HG03045 (cell line): ENCODE measurements around the gene EWSR1.

Source experiments
- ATAC-seq: cut with Tn5 transposase; IDR thresholded peaks from one replicate; pipeline ENCODE4 v1.9.1; 2021; ENCODE audit warnings: mild to moderate bottlenecking, moderate library complexity; ENCODE audit not compliant: unreplicated experiment

EWSR1 gene

DNA sequence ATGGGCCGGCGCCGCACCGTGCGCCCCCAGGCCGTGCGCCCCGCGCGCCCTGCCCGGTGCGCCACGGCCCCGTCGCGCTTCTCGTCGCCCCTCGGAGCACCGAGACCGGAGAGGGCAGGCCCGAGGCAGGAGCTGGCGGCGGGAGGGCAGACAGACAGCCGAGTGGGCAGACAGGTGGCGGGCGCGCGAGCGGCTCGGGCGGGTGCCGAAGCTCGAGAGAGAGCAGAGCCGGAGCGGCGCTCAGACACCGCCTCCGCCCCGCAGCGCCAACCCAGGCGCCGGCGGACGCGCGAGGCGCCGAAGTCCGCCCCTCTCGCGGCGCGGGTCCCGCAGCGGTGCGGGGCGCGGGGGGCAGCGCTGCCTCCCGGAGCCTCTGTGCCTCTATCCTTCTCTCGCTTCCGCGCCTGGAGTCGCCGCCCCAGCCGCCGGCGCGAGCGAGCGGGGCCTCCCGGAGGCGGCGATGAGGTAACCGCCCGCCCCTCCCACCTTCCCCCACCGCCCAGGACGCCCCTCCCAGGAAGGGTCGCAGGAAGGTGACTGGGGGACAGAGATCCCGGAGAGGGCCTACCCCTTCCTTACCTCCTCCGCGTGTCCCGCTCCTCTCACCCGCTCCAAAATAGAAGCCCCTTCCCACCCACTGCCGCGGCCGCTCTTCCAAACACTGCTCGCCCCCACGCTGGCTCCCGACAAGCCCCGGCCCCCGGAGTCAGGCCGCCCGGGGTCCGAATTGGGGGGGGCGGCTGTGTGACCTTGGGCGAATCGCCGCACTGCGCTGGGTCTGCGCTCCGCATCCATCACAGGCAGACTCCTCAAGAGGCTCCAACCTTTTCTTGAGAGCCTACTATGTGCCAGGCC lies 47.4 kb downstream of the EWSR1 start, which contains the start of gene RASL10A:
RASL10A (minus strand) TSS at position 412 of the 855 bp plus-strand sequence. CDS start 451 bp downstream, outside the sequence.
- ATAC-seq, result no peak

DNA sequence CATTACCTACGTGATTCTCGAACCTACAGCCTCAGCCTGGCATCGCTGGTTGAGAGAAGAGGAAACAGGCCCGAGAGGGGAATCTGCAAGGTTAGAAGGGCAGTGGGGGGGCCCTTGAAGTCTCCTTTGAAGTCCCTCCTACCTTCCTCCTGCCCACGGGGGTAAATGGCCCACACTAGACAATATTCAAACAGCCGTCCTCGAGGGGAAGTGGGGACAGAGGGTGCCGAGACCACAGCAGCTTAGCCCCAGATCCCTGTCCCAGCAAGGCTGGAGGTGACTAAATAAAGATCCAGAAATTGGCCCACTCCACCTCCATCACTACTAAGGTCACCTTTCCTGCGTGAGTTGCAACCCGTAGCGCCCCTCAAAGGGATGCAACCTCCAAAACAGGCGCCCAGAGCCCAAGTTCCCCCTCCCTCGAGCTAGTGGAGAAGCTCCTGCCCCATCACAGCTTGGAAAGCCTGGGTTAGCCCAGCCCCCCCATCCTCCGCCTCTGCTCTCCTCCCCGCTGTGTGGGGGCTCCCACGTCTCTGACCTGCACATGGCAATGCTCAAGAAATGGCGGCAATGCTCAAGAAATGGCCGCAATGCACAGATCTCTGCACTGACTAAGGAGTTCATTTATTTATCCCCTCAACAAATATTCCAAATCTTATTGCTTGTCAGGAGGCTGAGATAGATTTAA lies 48.2 kb downstream of the EWSR1 start:
- ATAC-seq, result no peak

DNA sequence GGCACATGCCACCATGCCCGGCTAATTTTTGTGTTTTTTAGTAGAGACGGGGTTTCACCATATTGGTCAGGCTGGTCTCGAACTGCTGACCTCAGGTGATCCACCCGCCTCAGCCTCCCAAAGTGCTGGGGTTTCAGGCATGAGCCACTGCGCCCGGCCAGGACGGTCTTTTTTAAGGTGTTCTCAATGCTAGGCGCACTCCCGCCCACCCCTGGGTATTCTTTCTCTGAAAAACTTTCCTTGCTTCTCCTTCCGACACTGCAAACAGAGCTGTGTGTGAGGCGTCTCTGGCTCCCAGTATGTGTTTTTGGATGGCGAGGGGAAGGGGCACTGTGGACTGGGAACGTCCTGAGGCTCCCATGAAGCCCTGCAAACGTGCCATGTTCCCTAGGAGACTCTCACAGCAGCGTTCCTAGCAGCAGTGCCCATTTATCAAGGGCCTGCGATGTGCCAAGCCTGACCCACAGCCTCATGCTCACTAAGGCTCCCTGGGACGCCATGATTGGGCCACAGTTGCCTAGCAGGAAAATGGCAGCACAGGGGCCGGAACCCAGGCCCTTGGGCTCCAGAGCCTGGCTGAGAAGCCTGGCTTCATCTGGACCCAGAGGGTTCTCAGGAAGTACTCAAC lies 49.9 kb downstream of the EWSR1 start:
- no peak for ATAC-seq

DNA sequence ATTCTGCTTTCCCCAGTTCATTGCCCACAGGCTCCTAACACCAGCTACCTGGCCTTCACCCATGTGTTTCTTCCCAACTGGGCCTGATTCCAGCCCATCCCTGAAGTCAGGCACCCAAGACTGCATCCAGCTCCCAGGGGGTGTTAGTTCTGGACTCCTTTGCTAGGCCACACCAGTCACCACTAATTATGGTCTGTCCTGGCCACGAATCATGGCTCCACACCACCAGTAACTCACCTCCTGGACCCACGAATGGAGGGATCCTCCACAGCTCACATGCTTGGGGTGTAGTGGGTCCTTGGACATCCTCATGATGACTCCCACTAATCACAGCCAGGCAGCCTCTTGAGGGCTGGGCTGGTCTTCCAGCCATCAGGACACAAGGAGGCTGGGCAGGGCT lies 51.0 kb downstream of the EWSR1 start:
- ATAC-seq, result no peak

DNA sequence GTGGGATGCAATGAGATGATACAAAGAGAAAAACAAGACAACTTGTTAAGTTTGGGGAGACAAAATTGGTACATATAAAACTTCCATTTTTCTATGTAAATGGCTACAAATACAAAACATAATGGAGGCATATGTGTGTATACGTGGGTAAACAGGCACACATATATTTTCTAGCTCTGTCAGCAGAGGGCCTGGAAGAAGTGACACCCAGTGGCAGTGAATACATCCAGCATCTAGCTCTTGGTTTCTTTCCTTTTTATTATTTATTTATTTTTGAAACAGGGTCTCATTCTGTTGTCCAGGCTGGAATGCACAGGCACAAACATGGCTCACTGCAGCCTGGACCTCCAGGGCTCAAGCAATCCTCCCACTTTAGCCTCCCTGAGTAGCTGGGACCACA lies 52.5 kb downstream of the EWSR1 start:
- no peak for ATAC-seq

DNA sequence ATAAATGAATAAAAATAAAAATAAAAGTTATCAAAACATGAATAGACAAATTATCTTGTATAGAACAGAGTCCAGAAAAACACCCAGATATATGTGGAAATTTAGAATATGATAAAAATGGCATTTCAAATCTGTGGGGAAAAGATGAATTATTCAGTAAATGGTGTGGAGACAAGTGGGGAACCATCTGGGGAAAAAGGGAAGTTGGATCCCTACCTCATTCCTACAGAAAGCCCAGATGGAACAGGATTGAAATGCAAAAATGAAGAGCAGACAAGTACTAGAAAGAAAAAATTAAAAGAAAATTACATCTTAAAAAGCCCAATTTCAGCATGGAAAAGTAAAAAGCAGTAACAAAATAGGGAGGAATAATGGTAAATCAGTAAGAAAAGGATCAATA lies 55.6 kb downstream of the EWSR1 start:
- ATAC-seq, result no peak

DNA sequence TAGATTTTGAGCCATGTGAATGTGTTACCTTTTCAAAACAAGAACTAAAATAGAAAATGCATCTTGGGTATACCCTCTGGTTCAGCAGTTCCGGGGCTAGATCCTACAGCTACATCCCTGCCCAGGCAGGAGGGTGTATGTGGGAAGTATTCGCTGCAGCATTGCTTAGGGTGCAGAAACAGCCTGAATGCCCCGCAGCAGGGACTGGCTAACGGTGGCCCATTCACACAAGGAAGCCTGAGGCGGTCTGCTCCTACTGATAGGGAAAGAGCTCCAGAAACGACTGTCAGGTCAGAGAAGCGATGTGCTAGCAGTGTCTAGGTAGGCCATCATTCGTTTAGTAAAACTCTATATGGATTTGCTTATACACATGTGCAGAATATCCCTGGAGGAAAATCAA lies 57.3 kb downstream of the EWSR1 start:
- no peak for ATAC-seq

DNA sequence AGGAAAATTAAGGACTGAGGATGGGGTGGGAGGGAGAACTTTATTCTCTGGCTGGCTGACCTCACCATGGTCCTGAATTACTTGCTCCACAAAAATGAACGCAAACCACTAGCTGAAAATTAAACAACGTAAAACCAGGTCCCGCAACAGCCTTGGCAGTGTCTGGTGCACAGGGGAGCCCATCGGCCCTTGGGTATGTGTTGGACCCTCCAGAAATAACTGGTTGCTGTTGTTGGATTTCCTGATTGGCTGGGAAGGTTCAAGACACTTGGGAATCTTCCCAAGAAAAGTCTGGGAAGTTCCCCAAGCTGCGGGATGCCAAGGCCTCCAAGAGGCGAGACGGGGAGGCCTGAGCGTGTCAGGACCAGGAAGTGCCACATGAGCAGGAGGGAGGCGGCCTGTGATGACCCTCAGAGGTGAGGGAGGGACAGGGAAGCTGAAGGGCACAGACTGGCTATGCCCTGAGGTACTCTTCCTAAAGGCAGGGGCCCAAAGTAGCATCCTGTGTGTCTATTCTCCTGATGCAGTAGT lies 57.8 kb downstream of the EWSR1 start:
- ATAC-seq, result no peak

DNA sequence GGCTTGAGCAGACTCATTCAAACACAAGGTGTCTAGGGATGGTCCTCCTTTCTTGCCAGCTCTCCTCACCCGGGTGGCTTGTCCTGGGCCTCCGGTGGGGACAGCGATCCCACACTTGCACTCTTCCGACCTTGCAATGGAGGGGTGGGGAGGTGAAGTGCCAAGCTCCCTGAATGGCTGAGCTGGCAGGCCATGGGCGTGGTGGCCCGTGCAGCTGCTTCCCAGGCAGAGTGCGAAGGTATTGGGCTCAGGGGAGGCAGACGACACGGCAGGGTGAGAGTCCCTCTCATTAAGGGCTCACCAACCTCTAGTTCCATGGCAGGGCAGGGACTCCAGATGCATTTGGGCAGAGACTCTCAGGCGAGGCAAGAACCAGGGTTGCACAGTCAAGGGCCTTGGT lies 58.4 kb downstream of the EWSR1 start:
- no peak for ATAC-seq

DNA sequence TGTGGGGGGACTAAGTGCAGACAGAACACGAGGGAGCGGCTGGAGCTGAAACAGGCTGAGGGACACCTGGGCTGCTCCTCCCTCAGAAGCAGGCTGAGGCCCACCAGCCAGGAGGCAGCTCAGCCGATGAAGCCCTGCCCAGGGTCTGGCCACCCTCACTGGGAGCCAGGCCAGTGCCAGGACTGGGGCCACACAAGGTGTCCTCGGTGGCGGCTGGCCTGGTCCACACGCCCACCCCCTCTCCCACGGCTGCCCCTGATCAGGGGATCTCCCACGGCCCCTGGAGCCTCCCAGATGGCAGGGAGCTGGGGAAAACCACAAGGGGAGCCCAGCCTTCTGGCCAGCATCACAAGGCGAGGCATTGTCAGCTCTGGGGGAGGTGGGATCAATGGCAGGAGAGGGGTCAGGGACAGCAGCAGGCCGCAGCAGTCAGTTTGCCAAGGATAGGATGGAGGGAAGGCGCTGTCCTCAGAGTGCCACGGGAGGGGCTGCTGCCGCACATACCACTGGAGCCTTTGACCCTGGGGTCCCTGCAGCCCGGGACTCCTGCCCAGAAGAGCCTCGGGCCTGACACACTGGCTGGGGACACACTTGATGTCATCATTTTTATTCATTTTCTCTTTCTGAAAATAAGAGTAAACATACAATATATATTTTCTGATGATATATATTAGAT lies 59.2 kb downstream of the EWSR1 start:
- no peak for ATAC-seq

DNA sequence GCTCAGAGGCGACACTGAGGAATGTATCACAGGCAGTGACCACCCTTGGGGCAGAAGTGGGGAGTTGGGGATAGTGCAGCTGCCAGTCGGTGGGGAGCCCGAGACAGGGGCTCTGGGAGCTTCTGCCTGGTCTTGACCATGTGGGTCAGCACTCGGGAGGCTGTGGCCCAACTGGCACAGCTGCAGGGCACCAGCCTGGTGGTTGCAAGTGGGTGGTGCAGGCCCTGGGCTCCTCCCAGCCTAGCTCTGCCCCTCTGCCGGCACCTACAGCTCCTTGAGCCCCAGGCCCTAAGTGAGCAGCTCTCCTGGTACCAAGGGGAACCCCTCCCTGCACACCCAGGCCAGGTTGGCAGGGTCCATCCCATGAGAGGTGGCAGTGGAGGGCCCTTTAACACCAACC lies 60.0 kb downstream of the EWSR1 start:
- ATAC-seq, result no peak

DNA sequence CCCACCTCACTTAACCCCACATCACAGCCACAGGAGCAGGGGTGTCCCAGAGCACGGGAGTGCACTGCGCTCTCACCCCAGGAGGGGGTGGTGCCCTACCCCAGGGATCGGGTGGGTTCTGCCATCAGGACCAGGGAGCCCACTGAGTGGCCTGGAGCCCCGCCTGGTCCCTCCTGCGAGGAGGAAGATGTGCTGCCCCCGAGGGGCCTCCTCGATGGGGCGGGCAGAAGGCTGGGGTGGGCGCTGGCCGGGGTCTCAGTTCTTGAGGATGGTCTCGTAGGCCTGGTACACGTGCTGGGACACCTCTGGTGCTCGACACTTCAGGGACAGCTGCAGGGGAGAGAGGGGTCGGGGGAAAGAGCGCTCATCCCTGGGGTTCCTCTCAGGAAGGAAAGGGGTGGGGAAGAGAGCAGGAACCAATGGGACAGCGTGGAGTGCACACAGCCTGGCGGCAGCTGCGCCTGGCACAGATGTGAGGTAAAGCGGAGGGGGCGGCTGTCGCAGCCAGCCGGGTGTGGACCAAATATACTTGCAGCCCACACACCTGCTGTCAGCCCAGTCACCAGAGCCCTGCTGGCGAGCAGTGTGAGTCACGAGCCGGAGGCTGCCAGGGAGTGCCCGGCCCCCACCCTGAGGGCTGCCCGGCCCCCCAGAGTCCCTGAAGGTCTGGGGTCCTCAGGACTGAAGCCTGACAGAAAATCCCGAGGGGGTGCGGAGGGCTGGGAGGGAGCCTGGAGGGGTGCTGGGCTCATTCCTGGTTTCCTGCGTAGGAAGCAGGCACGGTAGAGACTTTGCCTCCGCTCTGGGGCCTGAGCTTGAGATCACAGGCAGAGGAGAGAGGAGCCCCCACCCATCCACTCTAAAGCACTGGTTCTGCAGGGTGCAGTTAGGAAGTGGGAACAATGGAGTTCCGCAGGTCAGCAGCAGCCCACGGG lies 60.8 kb downstream of the EWSR1 start:
- ATAC-seq, result no peak

DNA sequence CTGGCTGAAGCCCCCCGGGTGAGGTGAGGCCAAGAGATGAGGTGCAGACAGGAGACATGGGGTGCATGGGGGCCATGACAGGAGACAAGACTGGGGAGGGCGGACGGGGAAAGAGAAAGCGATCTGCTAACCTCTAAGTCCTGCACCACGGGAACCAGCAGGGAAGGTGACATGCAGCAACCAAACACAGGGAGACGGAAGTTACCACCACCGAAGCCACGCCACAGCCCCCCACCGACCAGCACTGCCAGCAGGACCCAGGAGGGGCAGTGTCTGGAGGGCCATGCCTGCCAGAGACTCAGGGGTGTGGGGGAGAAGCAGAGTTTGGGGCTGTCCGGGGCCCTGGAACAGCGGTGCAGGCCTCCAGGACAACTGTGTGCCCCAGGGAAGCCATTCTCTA lies 61.5 kb downstream of the EWSR1 start:
- no peak for ATAC-seq

DNA sequence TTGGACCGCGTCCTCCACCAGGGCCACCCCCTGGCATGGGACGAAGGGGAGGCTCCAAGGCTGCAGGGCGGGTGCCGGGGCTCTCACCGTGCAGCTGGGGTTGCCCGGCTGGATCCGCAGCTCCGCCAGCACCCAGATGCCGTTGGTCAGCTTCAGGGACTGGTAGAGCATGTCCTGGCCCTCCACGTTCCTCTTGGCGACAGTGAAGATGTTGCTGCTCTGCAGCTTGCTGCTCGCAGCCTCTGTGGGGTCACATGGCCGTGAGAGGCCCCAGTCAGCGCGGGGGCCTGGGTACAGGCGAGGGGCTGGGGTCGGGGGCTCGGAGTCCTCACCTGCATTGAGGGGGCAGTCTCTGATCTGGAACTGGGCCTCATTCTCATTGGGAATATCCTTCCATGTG lies 62.2 kb downstream of the EWSR1 start:
- no peak for ATAC-seq

DNA sequence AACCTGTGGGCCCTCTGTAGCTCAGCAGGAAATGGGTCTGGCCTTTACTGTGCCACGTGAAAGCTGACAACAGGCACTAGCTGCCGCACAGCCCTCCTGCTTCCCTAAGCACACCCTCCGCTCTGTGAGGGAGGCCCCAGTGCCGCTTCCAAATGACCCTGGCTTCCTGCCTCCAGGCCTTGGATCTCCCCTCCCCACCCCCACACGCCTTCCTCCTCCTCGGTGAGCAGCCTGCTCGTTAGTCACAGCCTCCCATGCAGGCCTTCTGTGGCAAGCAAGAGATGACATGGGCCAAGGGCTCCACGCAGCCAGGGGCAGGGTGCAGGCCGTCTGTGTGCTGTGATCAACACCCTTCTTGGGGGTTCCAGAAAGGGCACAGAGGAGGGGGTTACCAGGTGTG lies 62.7 kb downstream of the EWSR1 start:
- no peak for ATAC-seq

DNA sequence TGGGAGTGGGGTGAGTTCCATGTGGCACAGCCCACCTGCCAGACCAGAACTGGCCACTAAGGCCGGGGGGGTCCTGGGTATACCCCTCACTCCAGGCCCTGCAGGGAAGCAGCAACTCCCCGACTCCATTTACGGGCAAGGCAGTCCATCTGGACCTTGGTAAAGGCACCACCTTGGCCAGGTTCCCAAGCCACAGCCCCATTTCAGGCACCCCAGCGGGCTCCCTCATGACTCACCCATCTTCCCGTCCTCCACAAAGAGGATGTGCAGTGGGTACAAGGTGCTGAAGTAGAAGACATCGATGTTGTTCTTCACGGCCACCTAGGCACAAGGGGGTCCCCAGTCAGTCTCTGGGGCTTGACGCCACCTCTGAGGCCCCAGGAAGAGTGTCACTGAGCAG lies 63.1 kb downstream of the EWSR1 start:
- ATAC-seq, result no peak

DNA sequence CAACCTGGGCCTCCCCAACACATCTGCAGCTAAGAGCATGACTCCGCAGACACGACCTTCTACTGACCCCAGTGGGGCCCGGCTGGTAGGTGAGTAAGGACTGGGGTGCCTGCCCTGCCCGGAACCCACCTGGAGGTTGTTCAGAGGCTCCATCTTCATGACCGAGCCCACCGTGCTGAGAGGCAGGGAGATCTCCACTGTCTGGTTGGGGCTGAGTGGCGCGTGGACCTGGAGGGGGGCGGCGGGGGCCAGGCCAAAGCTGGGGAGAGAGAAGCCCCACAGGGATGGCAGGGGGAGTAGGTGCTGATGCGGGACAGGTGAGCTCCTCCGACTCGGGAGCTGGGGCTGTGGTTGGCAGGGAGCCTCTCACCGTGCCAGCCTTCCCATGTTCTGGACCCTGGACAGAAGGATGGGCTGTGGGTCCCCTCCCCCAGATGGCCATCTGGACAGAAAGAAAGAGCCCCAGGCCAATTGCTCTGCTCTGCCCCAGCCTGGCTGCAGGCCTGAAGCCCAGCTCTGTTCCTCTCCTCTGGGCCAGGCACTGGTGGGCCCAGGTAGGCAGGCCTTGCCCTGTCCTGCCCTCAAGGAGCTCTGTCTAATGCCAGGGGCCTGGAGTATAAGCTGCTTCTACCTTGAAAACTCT lies 63.7 kb downstream of the EWSR1 start:
- ATAC-seq, result no peak

DNA sequence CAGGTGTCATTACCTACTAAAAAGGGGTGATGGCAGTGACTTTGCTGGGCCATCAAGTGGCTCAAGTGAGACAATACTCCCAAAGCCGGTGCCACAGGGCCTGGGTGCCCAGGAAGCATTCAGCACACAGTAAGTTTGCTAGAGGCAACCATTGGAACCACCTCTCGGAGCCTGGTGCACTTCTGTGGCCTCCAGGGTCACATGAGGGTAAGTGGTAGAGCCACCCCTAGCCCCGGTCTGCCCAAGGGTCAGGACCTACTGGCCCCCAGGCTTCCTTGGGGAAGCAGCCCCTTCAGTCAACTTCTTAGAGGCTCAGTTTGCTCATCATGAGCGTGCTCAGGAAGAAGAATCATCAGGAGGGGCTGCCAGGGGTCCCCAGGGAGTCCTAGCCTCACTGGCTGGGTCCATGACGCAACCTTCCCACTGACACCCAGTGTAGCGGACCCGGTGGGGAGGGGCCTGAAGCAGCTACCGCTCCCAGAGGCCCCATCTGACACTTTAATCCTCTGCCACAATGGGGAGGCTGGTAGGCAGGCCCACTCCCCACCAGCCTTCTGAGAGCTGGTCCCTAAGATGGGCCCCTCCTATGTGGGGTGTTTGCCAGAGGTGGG lies 64.9 kb downstream of the EWSR1 start:
- ATAC-seq, result no peak

DNA sequence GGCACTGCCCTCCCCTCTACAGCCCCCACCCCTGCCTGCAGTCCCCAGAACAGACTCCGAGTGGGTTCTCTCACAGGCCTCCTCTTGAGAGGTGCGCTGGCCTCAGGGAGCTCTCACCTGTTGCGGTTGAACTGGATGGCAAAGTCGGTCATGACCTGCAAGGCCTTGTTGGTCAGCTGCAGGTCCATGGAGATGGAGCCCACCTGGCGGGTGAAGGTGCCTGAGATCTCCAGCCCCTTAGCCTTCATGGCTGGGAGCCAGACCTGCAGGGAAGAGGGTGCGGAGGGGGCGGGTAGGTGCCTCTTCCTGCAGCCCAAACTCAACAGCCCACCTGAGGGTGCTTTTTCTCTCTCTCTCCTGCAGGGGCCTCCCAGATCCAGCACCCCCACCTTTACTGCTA lies 66.1 kb downstream of the EWSR1 start:
- no peak for ATAC-seq
